H1 (cell line): ENCODE results near the gene GRXCR2. TPM values are rescaled to one million over a fixed set of nuclear protein-coding genes. Genes with fewer than 3 reads are reported as not detected.

Experiments used
- CTCF ChIA-PET: fragments of 300-600 bp; sonication (Branson Sonifier 250); formaldehyde crosslinking; loops from one replicate; lab custom pipeline; 2021; ENCODE audit not compliant: partially characterized antibody; lab: Charles Lee
- POLR2A ChIA-PET: fragments of 300-600 bp; sonication (Branson Sonifier 250); formaldehyde crosslinking; loops from one replicate; lab custom pipeline; 2021; ENCODE audit warnings: inconsistent platforms; ENCODE audit not compliant: partially characterized antibody; lab: Charles Lee
- DNase-seq, 2 experiments: peaks; one replicate each; pipeline versions ENCODE4 v3.0.0 to v3.0.0-alpha.2; 2010 to 2022; ENCODE audit warnings: low spot score in 2 of 2, low read depth in 1 of 2, mixed read lengths in 1 of 2
- FAIRE-seq: peaks from 2 replicates; lab custom pipeline; 2011; peaks lifted over from hg19 to GRCh38; lab: Jason Lieb, UNC
- H2AFZ ChIP-seq: 2 replicates; pipeline ENCODE4 v1.8.1; 2012; ENCODE audit warnings: low read length, inconsistent platforms
- H2AK5ac ChIP-seq: 2 replicates; pipeline ENCODE4 v1.6.1; 2013; ENCODE audit warnings: low read depth, low read length
- H2BK120ac ChIP-seq: replicated peaks from 2 replicates; pipeline ENCODE3; 2013; ENCODE audit warnings: low read depth, low read length, inconsistent platforms
- H2BK12ac ChIP-seq: 2 replicates; pipeline ENCODE4 v1.6.1; 2013; ENCODE audit warnings: low read depth, low read length
- H2BK15ac ChIP-seq: 2 replicates; pipeline ENCODE4 v1.6.1; 2013; ENCODE audit warnings: low read length
- H2BK20ac ChIP-seq: 2 replicates; pipeline ENCODE4 v1.6.1; 2013; ENCODE audit warnings: low read length
- H2BK5ac ChIP-seq: 2 replicates; pipeline ENCODE4 v1.6.1; 2013; ENCODE audit warnings: low read depth, low read length
- H3K14ac ChIP-seq: 2 replicates; pipeline ENCODE4 v1.6.1; 2013; ENCODE audit warnings: inconsistent platforms; ENCODE audit not compliant: insufficient read length
- H3K18ac ChIP-seq: 2 replicates; pipeline ENCODE4 v1.6.1; 2013; ENCODE audit warnings: low read length; ENCODE audit errors: extremely low read depth
- H3K23ac ChIP-seq: 2 replicates; pipeline ENCODE4 v1.6.1; 2013; ENCODE audit warnings: inconsistent platforms; ENCODE audit not compliant: insufficient read length
- H3K23me2 ChIP-seq: 2 replicates; pipeline ENCODE4 v1.6.1; 2013; ENCODE audit warnings: low read depth, low read length
- H3K27ac ChIP-seq: 2 replicates; pipeline ENCODE4 v1.6.1; 2011; ENCODE audit warnings: low read depth, low read length, inconsistent platforms
- H3K27me3 ChIP-seq, 4 experiments: replicated peaks in 1 of 4; 1 replicate in 1 of 4; 2 replicates in 3 of 4; pipeline versions ENCODE4 v1.6.1 to v1.8.1; 2011 to 2013; ENCODE audit warnings: low read length in 3 of 4, mild to moderate bottlenecking in 3 of 4, inconsistent platforms in 2 of 4, mixed read lengths in 2 of 4, moderate library complexity in 1 of 4; ENCODE audit not compliant: control insufficient read depth in 3 of 4, insufficient read depth in 3 of 4; ENCODE audit errors: extremely low read depth in 1 of 4
- H3K36me3 ChIP-seq, 4 experiments: 2 replicates each; pipeline versions ENCODE4 v1.6.1 to v1.8.1; 2011 to 2013; ENCODE audit warnings: mild to moderate bottlenecking in 4 of 4, low read length in 3 of 4, moderate library complexity in 2 of 4, control low read depth in 1 of 4, inconsistent platforms in 1 of 4; ENCODE audit not compliant: insufficient read depth in 4 of 4, control insufficient read depth in 2 of 4
- H3K4ac ChIP-seq: replicated peaks from 2 replicates; pipeline ENCODE3; 2013; ENCODE audit warnings: low read length, low read depth, mixed read lengths, inconsistent platforms; ENCODE audit not compliant: insufficient read length
- H3K4me1 ChIP-seq, 4 experiments: replicated peaks in 1 of 4; 1 replicate in 1 of 4; 2 replicates in 3 of 4; pipeline versions ENCODE4 v1.6.1 to v1.8.1; 2011 to 2013; ENCODE audit warnings: low read length in 3 of 4, inconsistent platforms in 2 of 4, mixed read lengths in 1 of 4; ENCODE audit not compliant: insufficient read depth in 4 of 4, control insufficient read depth in 3 of 4
- H3K4me2 ChIP-seq, 2 experiments: 2 replicates each; pipeline versions ENCODE4 v1.6.1 to v1.8.1; 2011 to 2013; ENCODE audit warnings: low read depth in 2 of 2, low read length in 2 of 2, control low read depth in 1 of 2, inconsistent platforms in 1 of 2, mild to moderate bottlenecking in 1 of 2; ENCODE audit not compliant: insufficient read depth in 1 of 2
- H3K4me3 ChIP-seq, 4 experiments: fragments of 200-600, 300-600 bp in 1 of 4; sonication (generic), shearing (Covaris generic), sonication (Bioruptor Twin) in 1 of 4; 2 replicates each; pipeline versions ENCODE4 v1.5.1 to v1.8.1; 2011 to 2016; ENCODE audit warnings: low read length in 4 of 4, low read depth in 3 of 4, control low read depth in 2 of 4, inconsistent platforms in 2 of 4, mild to moderate bottlenecking in 2 of 4, mixed read lengths in 1 of 4, moderate library complexity in 1 of 4; ENCODE audit not compliant: insufficient read depth in 2 of 4; ENCODE audit errors: extremely low read depth in 1 of 4
- H3K56ac ChIP-seq: replicated peaks from 2 replicates; pipeline ENCODE3; 2013; ENCODE audit warnings: low read depth, mild to moderate bottlenecking, mixed read lengths, low read length, inconsistent platforms; ENCODE audit not compliant: insufficient read length
- H3K79me1 ChIP-seq: 2 replicates; pipeline ENCODE4 v1.6.1; 2013; ENCODE audit warnings: low read depth, low read length, control low read depth
- H3K79me2 ChIP-seq, 2 experiments: 2 replicates each; pipeline versions ENCODE4 v1.6.1 to v1.8.1; 2012 to 2013; ENCODE audit warnings: low read length in 2 of 2, mild to moderate bottlenecking in 2 of 2, inconsistent platforms in 1 of 2; ENCODE audit not compliant: insufficient read depth in 2 of 2, control insufficient read depth in 1 of 2
- H3K9ac ChIP-seq, 4 experiments: replicated peaks in 1 of 4; 1 replicate in 1 of 4; 2 replicates in 3 of 4; pipeline versions ENCODE4 v1.6.1 to v1.8.1; 2011 to 2013; ENCODE audit warnings: low read depth in 3 of 4, low read length in 3 of 4, control low read depth in 2 of 4, mild to moderate bottlenecking in 2 of 4, moderate library complexity in 2 of 4, inconsistent platforms in 1 of 4; ENCODE audit errors: extremely low read depth in 1 of 4
- H3K9me3 ChIP-seq, 2 experiments: 2 replicates each; pipeline versions ENCODE4 v1.6.1 to v1.8.1; 2012 to 2013; ENCODE audit warnings: mild to moderate bottlenecking in 2 of 2, moderate library complexity in 2 of 2, control low read depth in 1 of 2, inconsistent platforms in 1 of 2, low read depth in 1 of 2, low read length in 1 of 2, mixed read lengths in 1 of 2; ENCODE audit not compliant: insufficient read depth in 2 of 2
- H4K20me1 ChIP-seq, 2 experiments: replicated peaks in 1 of 2; 2 replicates each; pipeline versions ENCODE3 to v1.8.1; 2011 to 2013; ENCODE audit warnings: inconsistent platforms in 2 of 2, low read length in 2 of 2, mild to moderate bottlenecking in 1 of 2; ENCODE audit not compliant: insufficient read depth in 2 of 2, control insufficient read depth in 1 of 2
- H4K5ac ChIP-seq: 2 replicates; pipeline ENCODE4 v1.6.1; 2013; ENCODE audit warnings: low read length, low read depth, mixed read lengths, inconsistent platforms; ENCODE audit not compliant: insufficient read length
- H4K8ac ChIP-seq: 2 replicates; pipeline ENCODE4 v1.8.0; 2013; ENCODE audit warnings: mild to moderate bottlenecking, moderate library complexity, low read length, inconsistent platforms; ENCODE audit not compliant: insufficient read depth; ENCODE audit errors: extremely low read depth
- H4K91ac ChIP-seq: replicated peaks from 2 replicates; pipeline ENCODE3; 2013; ENCODE audit warnings: low read length, mixed read lengths, inconsistent platforms; ENCODE audit not compliant: insufficient read length
- CTCF ChIP-seq, 3 experiments: IDR thresholded peaks; 1 replicate in 2 of 3; 2 replicates in 1 of 3; pipeline versions ENCODE4 v1.5.1 to v1.6.1; 2011; ENCODE audit warnings: low read length in 3 of 3, mild to moderate bottlenecking in 3 of 3, inconsistent platforms in 2 of 3, low read depth in 1 of 3, moderate library complexity in 1 of 3; ENCODE audit not compliant: insufficient read depth in 1 of 3; ENCODE audit errors: control extremely low read depth in 1 of 3
- NANOG ChIP-seq: IDR thresholded peaks from 2 replicates; pipeline ENCODE4 v1.6.1; 2011; ENCODE audit warnings: low read length, low read depth, mild to moderate bottlenecking, inconsistent platforms; ENCODE audit not compliant: insufficient read depth, poor library complexity, severe bottlenecking
- RAD21 ChIP-seq, 2 experiments: IDR thresholded peaks in 1 of 2; conservative IDR thresholded peaks in 1 of 2; 2 replicates each; pipeline ENCODE4 v1.6.1; 2011; ENCODE audit warnings: low read depth in 2 of 2, low read length in 2 of 2, improper control_type of control experiment in 1 of 2, inconsistent platforms in 1 of 2, mild to moderate bottlenecking in 1 of 2, moderate library complexity in 1 of 2
- TEAD4 ChIP-seq: IDR thresholded peaks from 2 replicates; pipeline ENCODE4 v1.6.1; 2012; ENCODE audit warnings: low read depth, low read length, inconsistent platforms, mixed read lengths
- WGBS, 2 experiments: shearing (Covaris generic) in 1 of 2; methylation state at CpG; one replicate each; pipeline versions ENCODE4 v1.1.6 to v1.1.7; 2013 to 2015; ENCODE audit warnings: low lambda C conversion rate in 2 of 2, mixed read lengths in 2 of 2, inconsistent platforms in 1 of 2, low coverage in 1 of 2, missing lambda C conversion rate in 1 of 2; ENCODE audit not compliant: insufficient replicate concordance in 2 of 2, insufficient coverage in 1 of 2, insufficient read length in 1 of 2; ENCODE audit errors: extremely low coverage in 1 of 2, missing lambda C conversion rate in 1 of 2; 5-methylcytosine and 5-hydroxymethylcytosine counted together
- polyA plus RNA-seq, 7 experiments: library from polyadenylated mRNA; depleted of rRNA in 3 of 7; stranded (reverse) in 5 of 7; unstranded in 2 of 7; fragments of >200 nt in 5 of 7; fragments of 200-250 nt in 2 of 7; gene quantifications; 1 replicate in 5 of 7; 2 replicates in 1 of 7; 4 replicates in 1 of 7; pipeline versions ENCODE4 v1.2.1 to v1.2.3, GENCODE V29; 2011 to 2013; ENCODE audit warnings: missing spikeins in 2 of 7, mixed read lengths in 2 of 7
- total RNA-seq: library from RNA; stranded (reverse); fragmentation: NEBNext Ultra II Directional; extraction: Animal tissue kit (Norgen Biotek cat#: 25700); gene quantifications from 2 replicates; pipeline ENCODE4 v1.2.1, GENCODE V29; 2021

The GRXCR2 gene
- total and polyA plus RNA-seq, 2 of the 8 experiments (the other 6 are each of a cell fraction or from before 2014, with no cell fraction given): not detected

- Histone ChIP-seq H3K79me2 (no peaks in the 10 kb centered on the region), H2AFZ (no peak overlapping the region), H3K4me2 (no peak overlapping the region), H2BK20ac (no peak overlapping the region), H3K79me1 (no peaks in the 10 kb centered on the region), H3K4ac (no peak overlapping the region), H4K8ac (no peak overlapping the region), H2BK12ac (no peak overlapping the region), H3K4me1 (peaks cover 3 to 5% (median 3%) of the 10 kb centered on the region in 4 experiments; a peak in 5 of 7 replicates), H3K23ac (no peak overlapping the region), H4K20me1 (no peaks in the 10 kb centered on the region), H3K27ac (no peak overlapping the region), H2BK15ac (no peak overlapping the region), H3K56ac (no peak overlapping the region), H3K36me3 (no peaks in the 10 kb centered on the region), H3K4me3 (no peak overlapping the region), H2AK5ac (no peak overlapping the region), H2BK5ac (no peak overlapping the region), H2BK120ac (no peak overlapping the region), H4K5ac (no peak overlapping the region), H3K9ac (no peak overlapping the region), H3K18ac (no peak overlapping the region), H4K91ac (no peak overlapping the region), H3K14ac (no peak overlapping the region), H3K9me3 (no peaks in the 10 kb centered on the region), H3K27me3 (no peaks in the 10 kb centered on the region), H3K23me2 (peaks cover 2% of the 10 kb centered on the region; the same call in 1 of the 2 replicates)
- WGBS, 2 experiments: 89% methylated on average over 3 of the region's 3 CpGs; no CpG with 5 or more reads in 1 of the 2 experiments
- DNase-seq (no peak), FAIRE-seq (no peak)
- CTCF ChIA-PET: interaction anchor here (0.5 to 3.3 kb wide), 28 partner anchors 8 to 525 kb away, joined by 3 to 15 read pairs (median 4); partner anchors contain the start of gene PRELID2
- POLR2A ChIA-PET: no interaction called here
- TF ChIP-seq NANOG: no peak
- peak in 1 of 2 experiments; percentile 22; a peak in 1 of 4 replicates for TF ChIP-seq RAD21 (IDR thresholded peaks at IDR 0.05 in 1 of 2, conservative IDR thresholded peaks at IDR 0.05 in 1 of 2; ENCODE audit: low read depth in 2 of 2, low read length in 2 of 2)
- TF ChIP-seq TEAD4: 0 out of 2 replicates have a peak, but pooled peaks have one; percentile 26
- peak in 2 of 3 experiments; percentile 30 to 52; a peak in 2 of 4 replicates for TF ChIP-seq CTCF (IDR thresholded peaks at IDR 0.05; ENCODE audit: control extremely low read depth in 1 of 3, insufficient read depth in 1 of 3, low read depth in 1 of 3, low read length in 3 of 3)
Measured at GRCh38 chr5:145859897-145860296, 12.9 kb downstream of the GRXCR2 start.
